ENCODE data around the gene KRT76. TPM values are rescaled to one million over a fixed set of nuclear protein-coding genes. Genes with fewer than 3 reads are reported as not detected.
A peak's percentile ranks its signal among the peaks of the same experiment; 100 is the strongest.

Gene KRT76
- total RNA-seq, 4 donors from 2014 or later, result not detected

DNA sequence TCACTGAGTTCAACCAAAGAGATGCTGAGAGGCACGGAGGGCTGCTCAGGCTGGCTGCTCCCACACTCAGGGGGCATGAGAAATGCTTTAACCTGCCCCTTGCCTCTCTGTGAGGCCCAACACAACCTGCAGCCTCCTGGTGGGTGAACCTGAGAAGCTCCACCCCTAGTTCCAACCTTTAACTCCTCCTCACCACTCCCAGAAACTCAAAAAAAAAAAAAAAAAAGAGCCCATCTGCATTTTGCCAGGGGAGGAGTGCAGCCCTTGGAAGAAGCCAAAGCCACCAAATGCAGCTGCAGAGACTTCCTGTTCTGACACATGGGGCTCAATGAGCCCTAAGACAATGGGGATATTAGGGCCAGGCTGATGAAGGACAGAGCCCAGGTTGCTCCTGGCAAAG lies 27.9 kb upstream of the KRT76 start:
- Histone ChIP-seq H3K27ac (no peak overlapping the region), H3K36me3 (no peaks in the 10 kb centered on the region), H3K9me3 (no peaks in the 10 kb centered on the region), H3K27me3 (no peaks in the 10 kb centered on the region), H3K4me1 (peaks cover 0 to 10% (median 6%) of the 10 kb centered on the region in 4 donors), H3K4me3 (no peak overlapping the region)
- no peak for DNase-seq
- WGBS, 2 donors (ENCODE audit: low coverage in 1 of 2), result 41% methylated on average over 1 of the region's 1 CpG; no CpG with 5 or more reads in 1 of the 2 donors
- in situ Hi-C loops (cut with MboI; ENCODE audit: low pct_ligation_motif_present in 1 of 4, low pct_unique_long_range_greater_than_20kb in 1 of 4, low sequenced_read_pairs in 3 of 4), result no loop called here
- TF ChIP-seq POLR2AphosphoS5 (IDR thresholded peaks at IDR 0.05), result no peak
- TF ChIP-seq, protein P1, sequence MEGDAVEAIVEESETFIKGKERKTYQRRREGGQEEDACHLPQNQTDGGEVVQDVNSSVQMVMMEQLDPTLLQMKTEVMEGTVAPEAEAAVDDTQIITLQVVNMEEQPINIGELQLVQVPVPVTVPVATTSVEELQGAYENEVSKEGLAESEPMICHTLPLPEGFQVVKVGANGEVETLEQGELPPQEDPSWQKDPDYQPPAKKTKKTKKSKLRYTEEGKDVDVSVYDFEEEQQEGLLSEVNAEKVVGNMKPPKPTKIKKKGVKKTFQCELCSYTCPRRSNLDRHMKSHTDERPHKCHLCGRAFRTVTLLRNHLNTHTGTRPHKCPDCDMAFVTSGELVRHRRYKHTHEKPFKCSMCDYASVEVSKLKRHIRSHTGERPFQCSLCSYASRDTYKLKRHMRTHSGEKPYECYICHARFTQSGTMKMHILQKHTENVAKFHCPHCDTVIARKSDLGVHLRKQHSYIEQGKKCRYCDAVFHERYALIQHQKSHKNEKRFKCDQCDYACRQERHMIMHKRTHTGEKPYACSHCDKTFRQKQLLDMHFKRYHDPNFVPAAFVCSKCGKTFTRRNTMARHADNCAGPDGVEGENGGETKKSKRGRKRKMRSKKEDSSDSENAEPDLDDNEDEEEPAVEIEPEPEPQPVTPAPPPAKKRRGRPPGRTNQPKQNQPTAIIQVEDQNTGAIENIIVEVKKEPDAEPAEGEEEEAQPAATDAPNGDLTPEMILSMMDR (IDR thresholded peaks at IDR 0.05), result no peak
- no peak for TF ChIP-seq POLR2A (IDR thresholded peaks at IDR 0.05)
- no peak for TF ChIP-seq EP300 (IDR thresholded peaks at IDR 0.05; ENCODE audit: low read depth)
- intact Hi-C loops (cut with DNase I; ENCODE audit: low total_unique reads), result no loop called here

DNA sequence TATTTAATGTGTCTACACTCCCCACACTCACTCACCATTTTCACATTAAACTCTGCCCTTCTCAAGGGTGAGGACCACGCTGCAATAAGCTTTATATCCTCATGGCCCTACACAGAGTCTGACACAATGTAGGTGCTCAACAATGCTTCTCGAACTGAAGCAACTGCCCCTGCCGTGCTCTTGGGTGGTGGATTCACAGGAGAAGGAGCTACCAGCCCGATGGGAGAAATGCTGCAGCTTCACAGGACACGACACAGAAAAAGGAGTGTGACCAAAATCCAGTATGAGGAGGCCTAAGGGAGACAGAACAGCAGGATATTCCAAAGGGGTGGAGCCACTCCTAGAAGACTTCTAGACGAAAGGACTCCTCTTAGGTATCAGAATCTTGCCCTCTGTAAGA lies 25.3 kb upstream of the KRT76 start:
- TF ChIP-seq POLR2AphosphoS5 (IDR thresholded peaks at IDR 0.05) (no peak), EP300 (IDR thresholded peaks at IDR 0.05; ENCODE audit: low read depth) (no peak), POLR2A (IDR thresholded peaks at IDR 0.05) (no peak)
- TF ChIP-seq, protein P1 (IDR thresholded peaks at IDR 0.05), result no peak
- no peak overlapping the region for H3K4me3 ChIP-seq
- 60 to 73% methylated on average over 1 to 6 of the region's 6 CpGs for WGBS, 2 donors (ENCODE audit: low coverage in 1 of 2)
- no peak overlapping the region for H3K27ac ChIP-seq
- no peaks in the 10 kb centered on the region for H3K36me3 ChIP-seq
- H3K4me1 ChIP-seq, result peaks cover 0 to 10% (median 6%) of the 10 kb centered on the region in 4 donors
- DNase-seq, result no peak
- no peaks in the 10 kb centered on the region for H3K27me3 ChIP-seq
- no peaks in the 10 kb centered on the region for H3K9me3 ChIP-seq
- intact Hi-C loops (cut with DNase I; ENCODE audit: low total_unique reads) (no loop called here), in situ Hi-C loops (cut with MboI; ENCODE audit: low pct_ligation_motif_present in 1 of 4, low pct_unique_long_range_greater_than_20kb in 1 of 4, low sequenced_read_pairs in 3 of 4) (no loop called here)

DNA sequence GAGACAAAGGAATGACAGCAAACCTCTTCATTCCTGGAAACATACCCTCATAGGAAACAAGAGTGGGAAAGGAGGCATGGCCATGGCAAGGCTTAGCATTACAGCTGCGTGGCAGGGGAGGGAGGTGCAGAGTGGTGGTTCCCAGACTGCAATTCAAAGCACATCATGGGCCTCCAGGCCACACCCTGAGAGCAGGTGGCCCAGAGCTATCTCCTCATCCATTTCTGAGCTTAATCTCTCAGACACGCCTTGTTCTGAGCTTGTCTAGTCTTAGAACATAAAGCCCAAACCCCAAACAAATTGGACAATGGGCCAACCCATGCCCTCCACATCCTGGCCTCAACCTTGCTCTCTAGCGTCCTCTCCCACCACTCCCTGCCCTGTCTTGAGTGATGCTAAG lies 24.6 kb upstream of the KRT76 start:
- H3K27ac ChIP-seq, result no peak overlapping the region
- no peaks in the 10 kb centered on the region for H3K36me3 ChIP-seq
- WGBS, 2 donors (ENCODE audit: low coverage in 1 of 2), result 45% methylated on average over 3 of the region's 3 CpGs; no CpG with 5 or more reads in 1 of the 2 donors
- peaks cover 0 to 10% (median 6%) of the 10 kb centered on the region in 4 donors for H3K4me1 ChIP-seq
- DNase-seq, result no peak
- H3K9me3 ChIP-seq, result no peaks in the 10 kb centered on the region
- H3K4me3 ChIP-seq, result no peak overlapping the region
- TF ChIP-seq POLR2AphosphoS5 (IDR thresholded peaks at IDR 0.05) (no peak), EP300 (IDR thresholded peaks at IDR 0.05; ENCODE audit: low read depth) (no peak), POLR2A (IDR thresholded peaks at IDR 0.05) (no peak)
- TF ChIP-seq, protein P1 (IDR thresholded peaks at IDR 0.05), result no peak
- intact Hi-C loops (cut with DNase I; ENCODE audit: low total_unique reads), result no loop called here
- H3K27me3 ChIP-seq, result no peaks in the 10 kb centered on the region
- in situ Hi-C loops (cut with MboI; ENCODE audit: low pct_ligation_motif_present in 1 of 4, low pct_unique_long_range_greater_than_20kb in 1 of 4, low sequenced_read_pairs in 3 of 4), result no loop called here

DNA sequence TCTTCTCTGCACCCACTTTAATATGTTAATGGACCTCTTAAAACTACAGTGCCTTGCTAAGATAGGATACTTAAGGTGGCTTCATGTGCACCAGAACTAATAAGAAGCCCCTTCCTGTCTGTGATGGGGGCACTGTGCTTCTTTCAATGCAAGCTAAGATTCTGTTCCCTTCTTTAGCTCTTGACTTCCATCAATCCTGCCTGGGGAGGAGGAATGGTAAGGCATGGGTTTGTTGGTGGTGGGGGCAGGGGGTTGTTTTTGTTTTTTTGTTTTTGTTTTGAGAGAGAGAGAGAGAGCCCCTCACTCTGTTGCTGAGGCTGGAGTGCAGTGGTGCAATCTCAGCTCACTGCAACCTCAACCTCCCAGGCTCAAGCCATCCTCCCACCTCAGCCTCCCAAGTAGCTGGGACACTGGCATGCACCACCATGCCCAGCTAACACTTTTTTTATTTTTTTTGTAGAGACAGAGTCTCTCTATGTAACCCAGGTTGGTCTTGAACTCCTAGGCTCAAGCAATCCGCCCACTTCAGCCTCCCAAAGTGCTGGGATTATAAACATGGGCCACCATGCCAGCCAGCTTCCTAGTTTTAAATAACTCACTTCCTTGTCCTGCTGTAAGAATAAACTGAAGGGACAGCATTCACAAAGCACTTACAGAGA lies 23.2 kb upstream of the KRT76 start:
- WGBS, 2 donors (ENCODE audit: low coverage in 1 of 2), result 17 to 32% methylated on average over 1 of the region's 1 CpG
- intact Hi-C loops (cut with DNase I; ENCODE audit: low total_unique reads), result no loop called here
- DNase-seq, result peak; percentile 21
- no peaks in the 10 kb centered on the region for H3K36me3 ChIP-seq
- no peak overlapping the region for H3K27ac ChIP-seq
- in situ Hi-C loops (cut with MboI; ENCODE audit: low pct_ligation_motif_present in 1 of 4, low pct_unique_long_range_greater_than_20kb in 1 of 4, low sequenced_read_pairs in 3 of 4), result no loop called here
- H3K9me3 ChIP-seq, result no peaks in the 10 kb centered on the region
- TF ChIP-seq EP300 (IDR thresholded peaks at IDR 0.05; ENCODE audit: low read depth) (no peak), POLR2A (IDR thresholded peaks at IDR 0.05) (no peak), POLR2AphosphoS5 (IDR thresholded peaks at IDR 0.05) (no peak)
- TF ChIP-seq, protein P1 (IDR thresholded peaks at IDR 0.05), result no peak
- no peaks in the 10 kb centered on the region for H3K27me3 ChIP-seq
- H3K4me3 ChIP-seq, result no peak overlapping the region
- H3K4me1 ChIP-seq, result peaks cover 0 to 10% (median 6%) of the 10 kb centered on the region in 4 donors
